Thoracic aorta (tissue), 2 donors: ENCODE measurements around the gene ABCA9. TPM values are rescaled to one million over a fixed set of nuclear protein-coding genes. Genes with fewer than 3 reads are reported as not detected.

Experiments used
- ATAC-seq: fragments of 150-250 bp; one replicate; pipeline ENCODE4 v1.8.0; 2017; ENCODE audit warnings: low read depth; ENCODE audit not compliant: insufficient number of reproducible peaks, low FRiP score
- DNase-seq: peaks from one replicate; pipeline ENCODE4 v3.0.0-alpha.2; 2020; ENCODE audit warnings: low spot score
- H3K27ac ChIP-seq, 2 donors: fragments of 200-600 bp; sonication (generic); 1 replicate in 1 of 2; 2 replicates in 1 of 2; pipeline ENCODE4 v1.5.1; 2016; ENCODE audit warnings: mild to moderate bottlenecking in 2 of 2, moderate library complexity in 2 of 2
- H3K27me3 ChIP-seq: fragments of 200-600 bp; sonication (generic); replicated peaks from 2 replicates; pipeline ENCODE4 v1.6.0; 2016; ENCODE audit warnings: mild to moderate bottlenecking; ENCODE audit not compliant: insufficient read depth
- H3K36me3 ChIP-seq: fragments of 200-600 bp; sonication (generic); one replicate; pipeline ENCODE4 v1.5.1; 2016
- H3K4me1 ChIP-seq, 2 donors: fragments of 200-600 bp; sonication (generic); 1 replicate in 1 of 2; 2 replicates in 1 of 2; pipeline versions ENCODE4 v1.5.1 to v1.6.0; 2016; ENCODE audit warnings: low read depth in 2 of 2, mild to moderate bottlenecking in 1 of 2; ENCODE audit not compliant: control insufficient read depth in 1 of 2
- H3K4me3 ChIP-seq: fragments of 200-600 bp; sonication (generic); 2 replicates; pipeline ENCODE4 v1.5.1; 2016; ENCODE audit warnings: mild to moderate bottlenecking
- H3K9me3 ChIP-seq: fragments of 200-600 bp; sonication (generic); 2 replicates; pipeline ENCODE4 v1.5.1; 2016
- total RNA-seq, 2 donors: library from RNA; depleted of rRNA; stranded (reverse); fragments of >200 nt; gene quantifications; one replicate each; pipeline versions ENCODE4 v1.1.0 to v1.2.3, GENCODE V29; 2016
- TF ChIP-seq, protein P1 (sequence below): fragments of 200-600 bp; sonication (generic); IDR thresholded peaks from one replicate; pipeline ENCODE4 v1.5.1; 2019; ENCODE audit warnings: antibody characterized with exemption

ABCA9 gene
- total RNA-seq, 2 donors from 2014 or later = 31.5 to 38.6 TPM

DNA sequence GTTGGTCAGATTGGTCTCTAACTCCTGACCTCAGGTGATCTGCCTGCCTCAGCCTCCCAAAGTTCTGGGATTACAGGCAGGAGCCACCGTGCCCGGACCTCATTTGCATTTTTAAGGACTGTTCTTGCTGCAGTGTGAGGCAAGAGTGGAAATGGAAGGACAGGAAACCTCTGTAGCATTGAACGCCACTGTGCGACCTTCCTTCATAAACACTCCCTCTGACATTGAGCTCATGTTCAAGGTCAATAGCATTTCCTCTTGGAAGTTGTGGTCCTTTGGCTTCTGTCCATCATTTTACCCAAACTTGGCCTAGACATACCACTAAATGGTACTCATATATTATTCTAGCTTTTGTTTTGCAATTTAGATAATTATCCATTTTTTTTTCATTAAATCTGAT is 72.8 kb downstream of the ABCA9 start:
- TF ChIP-seq, protein P1, sequence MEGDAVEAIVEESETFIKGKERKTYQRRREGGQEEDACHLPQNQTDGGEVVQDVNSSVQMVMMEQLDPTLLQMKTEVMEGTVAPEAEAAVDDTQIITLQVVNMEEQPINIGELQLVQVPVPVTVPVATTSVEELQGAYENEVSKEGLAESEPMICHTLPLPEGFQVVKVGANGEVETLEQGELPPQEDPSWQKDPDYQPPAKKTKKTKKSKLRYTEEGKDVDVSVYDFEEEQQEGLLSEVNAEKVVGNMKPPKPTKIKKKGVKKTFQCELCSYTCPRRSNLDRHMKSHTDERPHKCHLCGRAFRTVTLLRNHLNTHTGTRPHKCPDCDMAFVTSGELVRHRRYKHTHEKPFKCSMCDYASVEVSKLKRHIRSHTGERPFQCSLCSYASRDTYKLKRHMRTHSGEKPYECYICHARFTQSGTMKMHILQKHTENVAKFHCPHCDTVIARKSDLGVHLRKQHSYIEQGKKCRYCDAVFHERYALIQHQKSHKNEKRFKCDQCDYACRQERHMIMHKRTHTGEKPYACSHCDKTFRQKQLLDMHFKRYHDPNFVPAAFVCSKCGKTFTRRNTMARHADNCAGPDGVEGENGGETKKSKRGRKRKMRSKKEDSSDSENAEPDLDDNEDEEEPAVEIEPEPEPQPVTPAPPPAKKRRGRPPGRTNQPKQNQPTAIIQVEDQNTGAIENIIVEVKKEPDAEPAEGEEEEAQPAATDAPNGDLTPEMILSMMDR = no peak
- no peaks in the 10 kb centered on the region for H3K36me3 ChIP-seq
- DNase-seq = no peak
- H3K9me3 ChIP-seq = no peaks in the 10 kb centered on the region
- H3K27ac ChIP-seq = no peak overlapping the region
- H3K27me3 ChIP-seq = no peaks in the 10 kb centered on the region
- no peak overlapping the region for H3K4me3 ChIP-seq
- no peak for ATAC-seq
- no peaks in the 10 kb centered on the region for H3K4me1 ChIP-seq

DNA sequence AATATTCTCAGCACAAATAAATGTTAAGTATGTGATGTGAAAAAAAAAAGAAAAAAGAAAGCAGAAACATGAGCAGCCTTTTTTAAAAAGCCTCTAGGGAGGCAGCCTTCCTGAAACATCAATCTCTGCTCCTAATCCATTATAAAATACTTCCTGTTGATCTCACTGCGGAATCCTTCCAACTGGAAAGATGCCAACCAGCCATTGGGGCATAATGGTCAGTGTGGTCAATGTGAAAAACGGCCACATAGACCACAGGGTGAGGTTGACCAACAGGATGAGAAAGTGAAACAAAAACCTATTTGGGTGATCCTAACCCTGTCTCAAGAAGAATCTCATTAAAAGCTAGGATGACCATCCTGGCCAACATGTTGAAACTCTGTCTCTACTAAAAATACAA is 79.4 kb downstream of the ABCA9 start:
- ATAC-seq (no peak), DNase-seq (no peak)

DNA sequence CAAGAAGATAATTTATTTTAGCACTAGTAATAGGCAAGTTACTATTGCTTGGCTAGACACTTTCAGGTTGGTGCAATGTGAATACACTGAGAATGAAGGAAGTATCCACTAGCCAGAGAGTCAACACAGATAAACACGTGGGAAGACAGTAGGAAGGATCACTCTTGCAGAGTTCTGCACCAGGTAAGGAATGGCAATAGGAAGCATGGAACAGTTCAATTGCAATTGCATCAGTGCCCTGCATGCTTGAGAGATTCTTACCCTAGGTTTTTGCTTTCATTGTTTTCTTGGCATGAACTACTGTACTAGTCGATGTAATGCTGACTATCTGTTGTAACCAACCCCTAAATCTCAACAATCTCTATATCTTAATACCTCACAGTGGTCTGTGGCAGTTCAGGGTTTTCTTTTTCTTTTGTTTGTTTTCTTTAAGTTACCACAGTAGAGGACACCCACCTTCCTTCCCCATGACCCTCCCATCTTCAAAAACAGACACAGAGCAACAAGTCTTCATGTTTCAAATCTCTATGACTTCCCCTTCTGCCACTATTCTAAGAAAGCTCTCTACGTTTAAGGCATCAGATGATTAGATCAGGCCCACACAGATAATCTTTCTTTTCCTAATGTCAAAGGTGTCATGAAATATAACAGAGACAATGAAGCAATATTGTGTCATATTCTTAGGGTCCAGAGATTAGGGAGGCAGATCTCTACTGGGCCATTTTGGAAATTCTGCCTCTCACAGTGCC is 87.5 kb downstream of the ABCA9 start:
- no peaks in the 10 kb centered on the region for H3K27me3 ChIP-seq
- H3K4me3 ChIP-seq = no peak overlapping the region
- no peak for ATAC-seq
- no peak overlapping the region for H3K27ac ChIP-seq
- H3K4me1 ChIP-seq = no peaks in the 10 kb centered on the region
- no peak for DNase-seq
- TF ChIP-seq, protein P1 = no peak
- H3K36me3 ChIP-seq = no peaks in the 10 kb centered on the region
- H3K9me3 ChIP-seq = no peaks in the 10 kb centered on the region

More for the DNA sequence above, 79.4 kb downstream of the ABCA9 start:
- Histone ChIP-seq H3K27me3 (no peaks in the 10 kb centered on the region), H3K4me3 (peak overlapping the region; percentile 22), H3K4me1 (peaks cover 4 to 7% of the 10 kb centered on the region in 2 donors), H3K27ac (no peak overlapping the region), H3K9me3 (no peaks in the 10 kb centered on the region), H3K36me3 (no peaks in the 10 kb centered on the region)
- TF ChIP-seq, protein P1 = no peak

DNA sequence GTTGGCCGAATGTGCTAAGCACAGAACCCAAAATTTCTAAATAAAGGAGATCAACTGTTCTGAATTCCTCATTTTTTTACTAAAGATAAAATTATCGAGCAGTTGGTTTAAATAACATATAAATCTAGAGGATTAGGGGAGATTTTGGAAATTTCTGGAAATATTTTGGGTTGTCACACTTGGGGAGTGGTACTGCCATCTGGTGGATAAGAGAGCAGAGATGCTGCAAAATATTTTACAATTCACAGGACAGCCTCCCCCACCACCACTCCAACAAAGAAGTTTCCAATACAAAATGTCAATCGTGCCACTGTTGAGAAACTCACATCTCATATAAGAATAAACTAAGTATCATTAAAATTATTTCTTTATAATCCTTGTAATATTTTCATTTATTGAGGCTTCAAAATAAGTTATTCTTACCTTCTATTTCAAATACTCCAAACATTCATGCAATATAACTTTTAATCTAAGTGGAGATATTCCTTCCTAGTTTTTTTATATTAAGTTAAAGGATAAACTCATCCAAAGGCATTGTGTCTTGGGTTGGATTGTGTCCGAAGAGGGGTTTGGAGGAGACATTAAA is 88.5 kb downstream of the ABCA9 start:
- Histone ChIP-seq H3K27me3 (no peaks in the 10 kb centered on the region), H3K4me1 (no peaks in the 10 kb centered on the region), H3K27ac (no peak overlapping the region)

DNA sequence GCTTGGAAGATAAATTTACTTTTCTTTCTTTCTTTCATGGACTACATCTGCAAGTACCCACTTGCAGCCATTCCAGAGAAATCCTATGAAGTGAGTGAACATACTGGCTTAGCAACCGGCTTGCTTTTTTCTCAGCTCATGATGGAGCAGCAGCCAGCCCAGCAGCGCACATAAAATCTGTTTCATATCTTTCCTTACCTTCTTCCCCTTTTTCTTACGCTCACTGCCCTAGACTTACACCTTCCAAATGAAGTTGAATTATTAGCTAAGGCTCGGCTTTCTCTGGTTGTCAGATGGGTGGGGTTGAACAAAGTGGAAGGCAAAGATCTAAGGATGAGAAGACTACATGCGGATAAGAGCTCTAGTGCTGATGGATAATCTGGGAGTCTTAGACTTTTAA is 91.6 kb downstream of the ABCA9 start:
- Histone ChIP-seq H3K36me3 (no peaks in the 10 kb centered on the region), H3K4me1 (no peaks in the 10 kb centered on the region), H3K9me3 (no peaks in the 10 kb centered on the region), H3K4me3 (no peak overlapping the region), H3K27ac (no peak overlapping the region), H3K27me3 (no peaks in the 10 kb centered on the region)
- TF ChIP-seq, protein P1 = no peak
- DNase-seq (no peak), ATAC-seq (no peak)

More for the DNA sequence above, 88.5 kb downstream of the ABCA9 start:
- H3K36me3 ChIP-seq = no peaks in the 10 kb centered on the region
- DNase-seq (no peak), ATAC-seq (no peak)
- no peak overlapping the region for H3K4me3 ChIP-seq
- TF ChIP-seq, protein P1 = peak; percentile 36
- H3K9me3 ChIP-seq = no peaks in the 10 kb centered on the region
